HepG2 (cell line): ENCODE data around the gene CACNA1G. TPM values are rescaled to one million over a fixed set of nuclear protein-coding genes. Genes with fewer than 3 reads are reported as not detected.

Experiments used
- BCL3 ChIP-seq: sonication (generic); formaldehyde crosslinking; IDR thresholded peaks from 2 replicates; pipeline ENCODE4 v1.5.1; 2020; ENCODE audit warnings: mild to moderate bottlenecking, missing genetic modification reagents, moderate library complexity
- ELF1 ChIP-seq: sonication (generic); formaldehyde crosslinking; IDR thresholded peaks from 2 replicates; pipeline ENCODE4 v1.4.0; 2020; ENCODE audit warnings: missing genetic modification reagents
- ERF ChIP-seq: IDR thresholded peaks from 2 replicates; pipeline ENCODE4 v1.6.1; 2018; ENCODE audit warnings: missing biosample characterization, missing genetic modification reagents
- GMEB1 ChIP-seq: sonication (generic); formaldehyde crosslinking; IDR thresholded peaks from 2 replicates; pipeline ENCODE4 v1.5.1; 2020; ENCODE audit warnings: missing genetic modification reagents, mild to moderate bottlenecking, borderline replicate concordance
- HNF1A ChIP-seq, 2 experiments: sonication (generic) in 1 of 2; formaldehyde crosslinking in 1 of 2; IDR thresholded peaks; 2 replicates each; pipeline versions ENCODE4 v1.4.0 to v1.6.1; 2016 to 2020; ENCODE audit warnings: borderline replicate concordance in 1 of 2, low read depth in 1 of 2, mild to moderate bottlenecking in 1 of 2, missing genetic modification reagents in 1 of 2
- HOXA3 ChIP-seq: sonication (generic); formaldehyde crosslinking; IDR thresholded peaks from 2 replicates; pipeline ENCODE4 v1.5.0; 2020; ENCODE audit warnings: missing genetic modification reagents
- MAZ ChIP-seq, 2 experiments: sonication (generic) in 1 of 2; formaldehyde crosslinking in 1 of 2; IDR thresholded peaks; 2 replicates each; pipeline versions ENCODE4 v1.5.0 to v1.6.1; 2012 to 2020; ENCODE audit warnings: low read depth in 2 of 2, mild to moderate bottlenecking in 2 of 2, borderline replicate concordance in 1 of 2, improper control_type of control experiment in 1 of 2, low read length in 1 of 2, missing genetic modification reagents in 1 of 2, moderate library complexity in 1 of 2
- MTA3 ChIP-seq: sonication (generic); formaldehyde crosslinking; IDR thresholded peaks from 2 replicates; pipeline ENCODE4 v1.4.0; 2020; ENCODE audit warnings: missing genetic modification reagents
- NCOR1 ChIP-seq: fragments of 200-600 bp; sonication (generic); IDR thresholded peaks from 2 replicates; pipeline ENCODE4 v1.7.0; 2017; ENCODE audit warnings: antibody characterized with exemption, low read length, borderline replicate concordance
- PPARG ChIP-seq: conservative IDR thresholded peaks from 2 replicates; pipeline ENCODE4 v1.6.1; 2016; ENCODE audit warnings: missing biosample characterization, missing genetic modification reagents
- RXRB ChIP-seq: IDR thresholded peaks from 2 replicates; pipeline ENCODE4 v1.6.1; 2016; ENCODE audit warnings: borderline replicate concordance, missing genetic modification reagents, missing compliant biosample characterization
- TBX3 ChIP-seq: fragments of 450-650 bp; IDR thresholded peaks from 2 replicates; pipeline ENCODE4 v1.6.1; 2017; ENCODE audit warnings: antibody characterized with exemption, mild to moderate bottlenecking, inconsistent platforms, borderline replicate concordance
- ZFAT ChIP-seq: sonication (generic); formaldehyde crosslinking; conservative IDR thresholded peaks from 2 replicates; pipeline ENCODE4 v1.8.1; 2023; ENCODE audit warnings: missing genetic modification reagents, inconsistent platforms
- ZNF292 ChIP-seq: sonication (generic); formaldehyde crosslinking; IDR thresholded peaks from 2 replicates; pipeline ENCODE4 v1.8.1; 2022; ENCODE audit warnings: mild to moderate bottlenecking, low read depth, missing genetic modification reagents, borderline replicate concordance
- ZNF331 ChIP-seq: sonication (generic); formaldehyde crosslinking; IDR thresholded peaks from 2 replicates; pipeline ENCODE4 v1.4.0; 2020; ENCODE audit warnings: missing genetic modification reagents
- ZNF337 ChIP-seq: sonication (generic); formaldehyde crosslinking; IDR thresholded peaks from 2 replicates; pipeline ENCODE4 v1.5.1; 2020; ENCODE audit warnings: missing genetic modification reagents, low read depth, mild to moderate bottlenecking, borderline replicate concordance
- ZNF430 ChIP-seq: sonication (generic); formaldehyde crosslinking; IDR thresholded peaks from 2 replicates; pipeline ENCODE4 v1.9.0; 2021; ENCODE audit warnings: mild to moderate bottlenecking, missing genetic modification reagents
- ZNF768 ChIP-seq: sonication (generic); formaldehyde crosslinking; IDR thresholded peaks from 2 replicates; pipeline ENCODE4 v1.4.0; 2020; ENCODE audit warnings: missing genetic modification reagents
- ZNF780A ChIP-seq: sonication (generic); formaldehyde crosslinking; IDR thresholded peaks from 2 replicates; pipeline ENCODE4 v1.8.0; 2022; ENCODE audit warnings: mild to moderate bottlenecking, missing genetic modification reagents, moderate library complexity
- ZNF879 ChIP-seq: sonication (generic); formaldehyde crosslinking; IDR thresholded peaks from 2 replicates; pipeline ENCODE4 v1.8.1; 2023; ENCODE audit warnings: missing genetic modification reagents
- ZSCAN30 ChIP-seq: sonication (generic); formaldehyde crosslinking; IDR thresholded peaks from 2 replicates; pipeline ENCODE4 v1.5.0; 2020; ENCODE audit warnings: mild to moderate bottlenecking, missing genetic modification reagents
- polyA plus RNA-seq, 8 experiments: library from polyadenylated mRNA; depleted of rRNA in 3 of 8; stranded (reverse) in 7 of 8; unstranded in 1 of 8; fragments of >200 nt; fragmentation: Illumina TruSeq in 4 of 8; extraction: Trizol in 4 of 8; gene quantifications; 2 replicates each; pipeline versions ENCODE4 v1.2.1 to v1.2.3, GENCODE V29; 2011 to 2016; ENCODE audit warnings: low read depth in 4 of 8, missing spikeins in 1 of 8, mixed read lengths in 1 of 8; ENCODE audit not compliant: insufficient read depth in 1 of 8
- total RNA-seq, 5 experiments: library from RNA; depleted of rRNA; stranded (reverse); fragments of >200 nt; fragmentation: Illumina TruSeq; extraction: Trizol; gene quantifications; 2 replicates each; pipeline ENCODE4 v1.2.3, GENCODE V29; 2016; ENCODE audit warnings: low read depth in 1 of 5

Gene CACNA1G
- total and polyA plus RNA-seq, 2 of the 13 experiments (the other 11 are each of a cell fraction or from before 2014, with no cell fraction given), result 0.02 TPM; not detected in 1

- TF ChIP-seq GMEB1 (CRISPR knock-in tag) (no peak; the same call in 1 of the 2 replicates), MTA3 (no peak), ZNF292 (CRISPR knock-in tag) (peak; percentile 89), BCL3 (CRISPR knock-in tag) (peak; percentile 73; the same call in 1 of the 2 replicates), ZSCAN30 (CRISPR knock-in tag) (no peak), RXRB (CRISPR knock-in tag) (peak; percentile 49; the same call in 1 of the 2 replicates), ZNF430 (no peak), ZNF331 (CRISPR knock-in tag) (peak; percentile 10; the same call in 1 of the 2 replicates), ZNF879 (CRISPR knock-in tag) (0 out of 2 replicates have a peak, but pooled peaks have one; percentile 11), ZNF337 (CRISPR knock-in tag) (peak; percentile 43; the same call in 1 of the 2 replicates), ELF1 (0 out of 2 replicates have a peak, but pooled peaks have one; percentile 32), ZNF780A (no peak), ZFAT (no peak), HOXA3 (CRISPR knock-in tag) (peak; percentile 70), ERF (peak; percentile 45; the same call in 1 of the 2 replicates), MAZ (IDR thresholded peaks at IDR 0.05; ENCODE audit: borderline replicate concordance, low read depth, low read length) (no peak), MAZ (CRISPR knock-in tag; IDR thresholded peaks at IDR 0.05; ENCODE audit: low read depth) (peak; percentile 33; the same call in 1 of the 2 replicates), HNF1A (IDR thresholded peaks at IDR 0.05; ENCODE audit: low read depth) (no peak), HNF1A (CRISPR knock-in tag; IDR thresholded peaks at IDR 0.05; ENCODE audit: borderline replicate concordance) (peak; percentile 60; the same call in 1 of the 2 replicates), NCOR1 (peak; percentile 52; the same call in 1 of the 2 replicates), TBX3 (no peak), ZNF768 (CRISPR knock-in tag) (peak; percentile 57; the same call in 1 of the 2 replicates), PPARG (CRISPR knock-in tag) (peak; percentile 93)
Observed at GRCh38 chr17:50538549-50539410, 21.7 kb upstream of the CACNA1G start (continued).
